ENCODE data around the gene SCFD1.
A peak's percentile ranks its signal among the peaks of the same experiment; 100 is the strongest.
"Not testable (repeated sequence)": the region's sequence is repeated elsewhere in the genome, so short reads cannot be mapped to it uniquely, and the experiment has no call there.

The SCFD1 gene, protein sequence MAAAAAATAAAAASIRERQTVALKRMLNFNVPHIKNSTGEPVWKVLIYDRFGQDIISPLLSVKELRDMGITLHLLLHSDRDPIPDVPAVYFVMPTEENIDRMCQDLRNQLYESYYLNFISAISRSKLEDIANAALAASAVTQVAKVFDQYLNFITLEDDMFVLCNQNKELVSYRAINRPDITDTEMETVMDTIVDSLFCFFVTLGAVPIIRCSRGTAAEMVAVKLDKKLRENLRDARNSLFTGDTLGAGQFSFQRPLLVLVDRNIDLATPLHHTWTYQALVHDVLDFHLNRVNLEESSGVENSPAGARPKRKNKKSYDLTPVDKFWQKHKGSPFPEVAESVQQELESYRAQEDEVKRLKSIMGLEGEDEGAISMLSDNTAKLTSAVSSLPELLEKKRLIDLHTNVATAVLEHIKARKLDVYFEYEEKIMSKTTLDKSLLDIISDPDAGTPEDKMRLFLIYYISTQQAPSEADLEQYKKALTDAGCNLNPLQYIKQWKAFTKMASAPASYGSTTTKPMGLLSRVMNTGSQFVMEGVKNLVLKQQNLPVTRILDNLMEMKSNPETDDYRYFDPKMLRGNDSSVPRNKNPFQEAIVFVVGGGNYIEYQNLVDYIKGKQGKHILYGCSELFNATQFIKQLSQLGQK

DNA sequence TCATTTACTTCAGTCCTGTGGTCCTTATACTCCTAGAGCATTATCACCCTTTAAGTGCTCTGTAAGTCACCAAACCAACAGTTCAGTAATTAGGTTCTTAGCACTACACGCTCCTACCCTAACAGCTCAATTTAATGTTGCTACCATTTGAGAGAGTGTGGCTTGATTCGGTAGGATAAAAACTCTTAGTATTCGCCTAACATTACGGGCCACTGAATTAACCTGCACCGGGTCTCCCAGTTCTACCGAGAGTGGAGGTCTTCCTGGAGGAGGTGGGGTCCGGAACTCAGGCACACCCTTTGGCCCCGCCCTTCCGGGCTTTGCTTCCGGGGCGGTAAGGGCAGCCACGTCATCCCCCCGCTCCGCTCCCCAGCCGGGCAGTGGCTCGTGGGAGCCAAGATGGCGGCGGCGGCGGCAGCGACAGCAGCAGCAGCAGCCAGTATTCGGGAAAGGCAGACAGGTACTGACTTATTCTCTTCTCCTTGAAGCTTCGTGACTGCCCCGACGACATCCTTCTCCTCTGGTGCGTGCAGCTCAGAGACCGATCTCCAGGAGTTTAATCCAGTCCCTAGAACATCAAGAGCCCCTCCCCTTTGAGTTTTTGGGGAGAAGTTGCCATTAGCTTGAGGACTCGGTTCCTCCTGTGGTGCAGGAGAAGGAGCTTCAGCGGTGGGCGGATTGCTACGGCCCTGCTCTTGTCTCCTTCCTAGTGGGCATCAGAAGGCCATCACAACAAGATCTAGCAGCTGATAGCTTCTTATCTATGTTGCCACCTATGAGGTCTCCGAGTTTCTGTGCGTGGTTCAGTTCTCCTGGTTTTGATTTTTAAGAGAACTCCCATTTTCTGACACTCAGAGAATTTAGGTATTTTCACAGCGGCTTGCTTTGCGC, at the start of gene SCFD1:
Gene SCFD1 (plus strand): TSS at position 380 of the 891 bp plus-strand sequence. CDS start 20 bp downstream, at position 400.
- peak; percentile 83 for DNase-seq (ENCODE audit: low spot score)
- TF ChIP-seq, protein P1, sequence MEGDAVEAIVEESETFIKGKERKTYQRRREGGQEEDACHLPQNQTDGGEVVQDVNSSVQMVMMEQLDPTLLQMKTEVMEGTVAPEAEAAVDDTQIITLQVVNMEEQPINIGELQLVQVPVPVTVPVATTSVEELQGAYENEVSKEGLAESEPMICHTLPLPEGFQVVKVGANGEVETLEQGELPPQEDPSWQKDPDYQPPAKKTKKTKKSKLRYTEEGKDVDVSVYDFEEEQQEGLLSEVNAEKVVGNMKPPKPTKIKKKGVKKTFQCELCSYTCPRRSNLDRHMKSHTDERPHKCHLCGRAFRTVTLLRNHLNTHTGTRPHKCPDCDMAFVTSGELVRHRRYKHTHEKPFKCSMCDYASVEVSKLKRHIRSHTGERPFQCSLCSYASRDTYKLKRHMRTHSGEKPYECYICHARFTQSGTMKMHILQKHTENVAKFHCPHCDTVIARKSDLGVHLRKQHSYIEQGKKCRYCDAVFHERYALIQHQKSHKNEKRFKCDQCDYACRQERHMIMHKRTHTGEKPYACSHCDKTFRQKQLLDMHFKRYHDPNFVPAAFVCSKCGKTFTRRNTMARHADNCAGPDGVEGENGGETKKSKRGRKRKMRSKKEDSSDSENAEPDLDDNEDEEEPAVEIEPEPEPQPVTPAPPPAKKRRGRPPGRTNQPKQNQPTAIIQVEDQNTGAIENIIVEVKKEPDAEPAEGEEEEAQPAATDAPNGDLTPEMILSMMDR (IDR thresholded peaks at IDR 0.05; ENCODE audit: extremely low read depth, missing control alignments): no peak

DNA sequence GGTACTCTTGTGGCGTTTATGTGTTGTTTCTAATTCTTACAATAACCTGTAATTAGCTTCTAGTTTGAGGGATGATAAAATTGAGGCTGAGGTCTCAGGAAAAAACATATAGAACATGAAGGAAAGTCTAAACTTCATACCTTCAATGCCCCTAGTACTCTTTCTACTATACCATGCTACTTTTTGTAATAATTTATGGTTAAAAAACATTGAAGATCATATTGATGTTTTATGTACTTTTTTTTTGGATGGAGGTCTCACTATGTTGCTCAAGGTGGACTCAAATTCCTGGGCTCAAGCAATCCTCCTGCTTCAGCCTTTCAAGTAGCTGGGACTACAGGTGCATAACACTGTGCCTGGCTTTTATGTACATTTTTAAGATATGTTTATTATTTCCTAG, 49.3 kb upstream of the SCFD1 start:
- DNase-seq (ENCODE audit: low spot score): no peak
- TF ChIP-seq, protein P1 (IDR thresholded peaks at IDR 0.05; ENCODE audit: extremely low read depth, missing control alignments): no peak

DNA sequence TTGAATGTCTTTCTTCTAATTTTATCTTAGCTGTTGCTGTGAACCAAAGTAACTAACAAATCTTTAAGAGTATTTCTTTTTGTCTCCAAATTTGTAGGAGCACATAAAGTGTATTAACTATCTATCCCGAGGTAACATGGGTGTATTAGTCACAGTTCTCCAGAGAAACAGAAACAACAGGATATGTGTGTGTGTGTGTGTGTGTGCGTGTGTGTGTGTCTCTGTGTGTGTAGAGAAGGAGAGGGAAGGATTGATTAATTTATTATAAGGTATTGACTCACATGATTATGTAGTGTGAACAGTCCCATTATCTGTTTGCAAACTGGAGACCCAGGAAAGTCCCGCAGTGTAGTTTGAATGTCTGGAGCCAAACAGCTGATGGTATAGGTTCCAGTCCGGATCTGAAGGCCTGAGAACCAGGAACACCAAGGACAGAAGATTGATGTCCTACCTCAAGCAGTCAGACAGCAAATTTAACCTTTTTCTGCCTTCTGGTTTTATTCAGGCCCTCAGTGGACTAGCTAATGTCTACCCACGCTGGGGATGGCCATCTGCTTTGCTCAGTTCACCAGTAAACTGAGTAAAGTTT, 48.8 kb upstream of the SCFD1 start:
- no peak for DNase-seq (ENCODE audit: low spot score)
- TF ChIP-seq, protein P1 (IDR thresholded peaks at IDR 0.05; ENCODE audit: extremely low read depth, missing control alignments): no peak

DNA sequence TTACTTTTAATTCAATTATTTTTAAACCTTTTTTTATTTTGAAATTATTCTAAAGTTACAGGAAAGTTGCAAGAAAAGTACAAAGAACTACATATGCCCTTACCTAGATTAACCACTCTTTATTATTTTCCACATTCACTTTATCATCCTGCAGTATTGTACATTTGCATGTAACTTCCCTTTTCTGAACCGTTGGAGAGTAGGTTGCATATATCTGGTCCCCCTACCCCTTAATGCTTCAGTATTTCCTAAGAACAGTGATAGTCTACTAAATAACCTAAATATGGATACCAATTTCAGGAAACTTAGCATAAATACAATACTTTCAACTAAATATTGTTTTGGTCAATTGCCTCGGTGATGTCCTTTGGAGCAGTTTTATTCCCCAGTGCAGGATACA, 48.2 kb upstream of the SCFD1 start:
- TF ChIP-seq, protein P1 (IDR thresholded peaks at IDR 0.05; ENCODE audit: extremely low read depth, missing control alignments): no peak
- no peak for DNase-seq (ENCODE audit: low spot score)

DNA sequence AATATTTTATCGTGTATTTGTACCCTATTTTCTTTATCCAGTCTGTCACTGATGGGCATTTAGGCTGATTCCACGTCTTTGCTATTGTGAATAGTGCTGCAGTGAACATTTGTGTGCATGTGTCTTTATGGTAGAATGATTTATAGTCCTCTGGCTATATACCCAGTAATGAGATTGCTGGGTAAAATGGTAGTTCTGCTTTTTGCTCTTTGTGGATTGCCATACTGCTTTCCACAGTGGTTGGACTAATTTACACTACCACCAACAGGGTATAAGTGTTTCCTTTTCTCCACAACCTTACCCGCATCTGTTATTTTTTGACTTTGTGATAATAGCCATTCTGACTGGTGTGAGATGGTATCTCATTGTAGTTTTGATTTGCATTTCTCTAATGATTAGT, 47.3 kb upstream of the SCFD1 start:
- not testable (repeated sequence) for DNase-seq (ENCODE audit: low spot score)

DNA sequence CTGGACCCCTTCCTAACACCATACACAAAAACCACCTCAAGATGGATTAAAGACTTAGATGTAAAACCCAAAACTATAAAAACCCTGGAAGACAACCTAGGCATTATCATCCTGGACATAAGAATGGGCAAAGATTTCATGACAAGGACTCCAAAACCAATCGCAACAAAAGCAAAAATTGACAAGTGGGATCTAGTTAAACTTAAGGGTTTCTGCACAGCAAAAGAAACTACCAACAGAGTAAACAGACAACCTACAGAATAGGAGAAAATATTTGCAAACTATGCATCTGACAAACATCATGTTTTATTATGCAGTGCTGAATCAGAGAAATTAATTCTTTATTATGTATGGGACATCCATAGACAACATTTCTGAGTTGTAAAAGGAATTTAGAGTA, 45.8 kb upstream of the SCFD1 start:
- DNase-seq (ENCODE audit: low spot score): not testable (repeated sequence)

DNA sequence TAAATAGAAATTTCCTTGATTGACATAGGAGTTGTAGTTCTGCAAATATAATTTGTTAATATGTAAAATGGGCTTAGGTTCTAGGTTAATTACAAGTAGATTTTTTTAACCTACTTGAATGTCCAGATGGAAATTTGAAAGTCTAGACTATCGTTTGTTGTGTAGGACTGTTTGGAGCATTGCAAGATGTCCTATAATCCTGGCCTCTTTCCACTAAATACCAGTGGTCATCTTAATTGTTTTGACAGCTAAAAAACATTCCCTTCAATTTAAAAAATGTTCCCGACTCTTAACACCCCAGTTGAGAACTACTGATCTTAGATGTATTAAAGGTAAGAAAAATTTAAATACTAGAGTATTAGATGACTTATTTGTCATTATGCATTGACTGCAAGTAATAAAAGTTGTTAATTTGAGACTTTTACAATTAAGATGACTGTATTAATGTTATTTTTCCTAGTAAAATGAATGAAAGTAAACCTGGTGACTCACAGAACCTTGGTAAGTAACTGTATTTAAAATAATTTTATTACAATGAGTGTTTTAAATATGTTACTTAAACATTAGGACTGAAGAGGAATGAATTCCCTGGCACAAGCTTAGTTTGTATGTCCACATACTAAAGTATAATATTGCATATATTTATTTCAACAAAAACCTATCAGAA, 41.4 kb upstream of the SCFD1 start:
- TF ChIP-seq, protein P1 (IDR thresholded peaks at IDR 0.05; ENCODE audit: extremely low read depth, missing control alignments): no peak
- no peak for DNase-seq (ENCODE audit: low spot score)
